NCI-H1436 (cell line): ENCODE measurements around the gene GDF10.
A peak's percentile ranks its signal among the peaks of the same experiment; 100 is the strongest.

Experiments
- DNase-seq: peaks from one replicate; lab custom pipeline; 2025; lab: John Stamatoyannopoulos, UW

Gene GDF10

DNA sequence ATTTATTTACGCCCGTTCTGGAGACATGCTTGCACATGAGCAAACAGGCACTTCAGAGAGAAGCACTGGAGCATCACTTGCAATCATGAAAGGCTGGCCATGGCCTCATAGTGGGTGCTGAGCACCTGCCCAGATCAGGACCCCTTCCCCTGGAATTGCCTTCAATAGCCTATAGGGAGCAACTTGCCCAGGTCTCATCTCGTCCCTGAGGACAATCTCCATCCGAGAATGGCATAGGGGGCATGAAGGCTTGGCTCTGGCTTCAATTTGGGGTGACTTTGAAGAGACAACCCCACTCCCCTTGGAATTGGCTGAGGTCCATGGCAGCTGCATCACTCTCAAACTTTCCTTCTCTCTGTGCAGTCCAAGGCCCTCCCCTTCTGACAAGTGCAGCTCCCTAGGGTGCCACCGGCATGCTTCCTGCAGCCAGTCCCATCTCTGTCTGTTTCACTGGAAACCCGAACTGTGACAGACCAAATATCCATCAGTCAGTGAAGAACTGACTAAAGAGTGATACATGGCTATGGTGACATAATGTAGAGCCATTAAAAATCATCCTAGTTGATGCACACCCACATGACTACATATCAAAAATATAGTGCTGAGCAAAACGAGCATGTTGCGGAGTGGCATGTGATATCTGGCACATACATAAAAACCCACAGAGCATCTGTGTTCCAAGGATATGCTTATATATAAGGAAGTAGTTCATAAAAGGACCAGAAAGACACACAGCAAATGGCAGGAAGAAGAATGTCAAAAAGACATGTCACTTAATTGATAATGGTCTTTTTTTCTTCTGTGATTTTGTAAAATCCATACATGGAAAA, 34.7 kb downstream of the GDF10 start:
- no peak for DNase-seq

DNA sequence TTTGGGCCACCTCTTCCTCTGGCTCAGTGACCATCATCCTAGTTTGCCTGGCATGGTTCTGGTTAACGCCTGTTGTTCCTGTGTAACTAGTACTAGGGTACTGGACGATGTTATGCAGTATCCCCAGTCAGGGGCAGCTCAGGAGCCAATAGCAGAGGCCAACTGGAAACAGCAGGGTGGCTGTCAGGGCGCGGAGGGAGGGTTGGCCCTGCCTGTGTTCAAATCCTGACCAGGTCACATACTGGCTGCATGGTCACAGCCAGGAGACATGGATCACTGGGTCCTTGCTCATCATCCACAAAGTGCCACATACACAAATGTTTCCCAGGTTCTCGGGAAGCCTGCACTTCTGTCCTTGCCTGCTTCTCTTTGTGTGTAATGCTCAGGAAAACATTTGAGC, 35.9 kb downstream of the GDF10 start:
- no peak for DNase-seq

DNA sequence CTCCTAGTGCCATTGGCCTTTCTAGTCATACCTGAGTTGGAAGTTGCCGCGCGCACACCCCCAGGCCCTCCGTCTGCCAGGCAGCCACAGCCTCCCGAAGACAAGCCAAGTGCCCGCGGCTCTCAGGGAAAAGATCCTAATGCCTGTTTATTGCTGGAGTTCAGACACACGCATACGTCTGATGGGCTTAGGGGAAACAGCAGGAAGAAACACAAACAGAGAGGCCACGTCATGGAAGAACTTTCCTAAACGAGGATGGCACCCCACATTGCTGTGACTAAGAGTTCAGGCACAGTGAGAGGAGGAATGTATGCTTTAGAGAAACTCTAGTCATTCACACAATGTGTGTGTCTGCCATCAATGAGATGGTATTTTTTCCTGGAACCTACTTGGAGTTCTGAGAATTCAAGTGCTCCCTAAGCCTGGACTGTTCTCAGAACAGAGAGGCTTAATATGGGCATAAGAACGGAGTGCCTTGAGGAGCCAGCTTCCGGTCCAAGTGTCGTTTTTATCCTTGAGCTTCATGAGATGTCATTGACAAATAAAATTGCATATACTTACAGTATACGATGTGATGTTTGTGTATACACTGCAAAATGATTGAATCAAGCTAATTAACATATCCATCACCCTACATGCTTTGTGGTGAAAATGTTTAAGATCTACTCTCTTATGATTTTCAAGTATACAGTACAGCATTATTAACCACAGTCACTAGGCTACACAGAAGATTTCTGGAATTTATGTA, 36.6 kb downstream of the GDF10 start:
- DNase-seq: no peak

DNA sequence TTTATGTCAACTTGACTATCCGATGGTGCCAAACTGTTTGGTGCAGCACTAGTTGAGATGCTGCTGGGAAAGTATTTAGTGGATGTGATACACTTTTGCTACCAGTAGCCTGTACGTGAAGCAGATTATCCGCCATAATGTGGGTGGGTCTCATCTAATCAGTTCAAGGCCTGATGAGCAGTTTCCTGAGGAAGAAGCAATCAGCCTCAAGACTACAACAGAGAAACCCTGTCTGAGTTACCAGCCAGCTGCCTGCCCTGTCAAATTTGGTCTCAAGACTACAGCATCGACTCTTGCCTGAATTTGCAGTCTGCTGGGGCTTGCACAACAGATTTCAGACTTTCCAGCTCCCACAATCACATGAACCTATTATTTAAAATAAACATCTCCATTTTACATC, 37.3 kb downstream of the GDF10 start:
- no peak for DNase-seq

DNA sequence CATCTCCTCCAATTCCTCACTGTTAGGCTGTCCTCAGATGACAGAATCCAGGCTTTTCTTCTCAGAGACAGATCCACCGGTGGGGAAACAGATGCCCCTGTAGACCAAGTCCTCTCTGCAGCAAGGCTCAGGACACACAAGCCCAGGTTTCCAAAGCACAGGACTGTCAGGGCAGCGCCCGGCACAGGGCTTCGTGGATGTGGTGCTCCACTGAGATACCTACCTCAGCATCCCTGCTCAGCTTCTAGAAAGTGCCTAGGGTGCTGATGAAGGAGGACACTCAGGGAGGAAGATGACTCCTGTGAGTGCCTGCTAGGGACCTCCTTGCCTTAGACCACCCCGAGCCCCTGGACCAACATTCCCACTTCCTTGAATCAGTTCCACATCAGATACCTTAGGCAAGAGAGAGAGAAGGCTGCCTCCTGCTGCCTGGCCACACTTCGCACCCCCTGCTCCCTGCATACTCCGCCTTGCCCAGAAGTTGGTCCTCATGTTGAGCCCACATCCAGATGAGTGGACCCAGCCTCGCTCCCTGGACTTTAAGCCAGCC, 39.3 kb downstream of the GDF10 start:
- DNase-seq: no peak

DNA sequence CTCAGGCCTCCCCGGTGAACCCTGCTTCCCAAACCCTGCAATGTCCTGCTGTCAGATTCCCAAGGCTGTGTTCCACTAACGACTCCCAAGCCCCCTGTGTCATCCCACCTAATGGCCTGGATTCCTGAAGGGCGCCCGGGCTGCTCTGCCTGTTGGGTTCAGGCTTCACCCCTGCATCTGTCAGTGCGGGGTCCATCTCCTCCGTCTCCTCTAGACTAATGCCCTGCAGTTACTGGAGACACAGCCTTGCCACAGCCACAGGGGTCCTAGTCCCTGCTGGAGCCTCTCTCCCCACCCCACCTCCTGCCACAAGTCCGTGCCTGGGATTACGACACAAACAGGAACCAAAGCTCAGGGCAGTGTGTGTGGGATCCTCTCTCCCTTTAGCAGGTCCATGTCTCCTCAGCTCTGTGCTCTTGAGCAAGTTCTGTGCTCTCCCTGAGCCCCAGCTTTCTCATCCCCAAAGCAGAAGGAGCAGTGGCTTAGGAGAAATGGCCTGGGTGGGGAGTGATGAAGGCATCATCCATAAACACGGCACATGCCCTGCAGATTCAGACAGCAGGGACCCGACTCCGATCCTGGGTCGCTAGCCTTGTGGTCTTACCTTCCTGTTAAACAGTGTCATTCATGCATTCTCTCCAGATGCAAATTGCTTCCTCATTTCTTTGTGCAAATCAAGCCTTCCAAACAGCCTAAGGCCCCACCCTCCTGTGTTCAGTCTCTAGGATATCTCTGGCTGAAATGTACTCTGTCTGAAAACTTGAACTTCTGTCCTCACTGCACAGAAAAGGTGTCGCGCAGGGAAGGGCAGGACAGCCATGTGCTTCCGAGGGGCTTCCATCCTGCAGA, 40.0 kb downstream of the GDF10 start:
- no peak for DNase-seq

DNA sequence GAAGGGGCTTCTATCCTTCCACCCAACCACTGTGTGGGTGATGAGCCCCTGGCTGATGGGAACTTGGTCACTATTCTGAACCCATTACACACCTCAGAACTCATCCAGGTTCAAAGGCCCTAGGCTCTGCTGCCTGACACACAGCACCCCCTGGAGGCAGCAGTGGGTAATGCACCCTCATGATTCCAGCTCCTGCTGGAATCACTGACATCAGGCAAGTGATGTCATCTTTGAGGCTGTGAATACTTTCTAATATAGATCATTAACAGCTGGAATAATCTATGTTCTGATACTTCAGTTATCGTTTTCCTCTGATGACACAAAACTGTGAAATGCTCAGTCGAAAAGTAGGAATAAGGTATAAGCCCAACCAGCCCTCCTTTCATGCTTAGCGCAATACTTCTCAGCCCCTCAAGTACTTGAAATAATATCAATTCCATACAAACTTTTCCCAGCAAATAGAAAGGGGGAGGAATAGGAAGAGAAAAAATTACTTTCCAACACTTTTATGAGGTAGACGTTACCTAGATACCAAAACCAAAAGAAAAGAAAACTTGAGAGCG, 40.7 kb downstream of the GDF10 start:
- DNase-seq: peak; percentile 22

DNA sequence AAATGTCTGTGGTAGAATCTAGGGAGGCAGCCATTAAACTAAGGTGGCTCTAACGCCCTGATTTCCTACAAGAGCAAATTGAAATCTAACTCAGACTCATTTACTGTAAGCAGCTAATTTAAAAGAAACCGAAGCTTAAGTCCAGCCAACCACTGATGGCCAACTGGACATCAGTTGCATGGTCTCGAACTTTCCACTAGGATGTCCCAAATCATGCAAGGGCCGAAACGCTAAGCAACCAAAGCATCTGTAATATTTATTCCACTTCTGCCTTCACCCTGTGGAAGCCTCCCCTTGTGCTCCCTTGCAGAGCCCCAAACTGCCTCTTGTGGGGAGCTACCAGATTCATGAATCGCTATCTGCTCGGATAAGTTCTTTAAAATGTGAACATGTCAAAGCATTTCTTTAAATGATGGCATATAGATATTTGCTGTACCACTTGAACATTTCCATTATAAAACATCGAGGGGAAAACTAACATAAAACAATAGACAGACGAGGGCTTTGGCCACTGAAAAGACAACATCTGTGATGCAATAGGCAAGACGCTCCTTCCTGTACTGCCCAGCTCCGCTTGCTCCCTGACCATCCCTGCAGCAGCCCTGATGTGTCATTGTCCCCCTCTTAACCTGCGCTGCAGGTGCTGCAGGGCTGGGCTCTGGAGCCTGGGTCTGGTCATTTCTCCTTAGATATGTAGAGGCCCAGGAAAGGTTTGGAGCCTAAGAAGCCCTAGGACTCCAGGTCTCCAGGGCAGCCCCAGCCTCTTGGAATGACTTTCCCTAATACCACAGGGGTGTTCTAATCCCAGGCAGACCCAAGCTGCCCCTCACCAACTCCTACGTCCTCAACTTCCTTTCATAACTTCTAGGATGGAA, 45.2 kb downstream of the GDF10 start:
- DNase-seq: no peak

DNA sequence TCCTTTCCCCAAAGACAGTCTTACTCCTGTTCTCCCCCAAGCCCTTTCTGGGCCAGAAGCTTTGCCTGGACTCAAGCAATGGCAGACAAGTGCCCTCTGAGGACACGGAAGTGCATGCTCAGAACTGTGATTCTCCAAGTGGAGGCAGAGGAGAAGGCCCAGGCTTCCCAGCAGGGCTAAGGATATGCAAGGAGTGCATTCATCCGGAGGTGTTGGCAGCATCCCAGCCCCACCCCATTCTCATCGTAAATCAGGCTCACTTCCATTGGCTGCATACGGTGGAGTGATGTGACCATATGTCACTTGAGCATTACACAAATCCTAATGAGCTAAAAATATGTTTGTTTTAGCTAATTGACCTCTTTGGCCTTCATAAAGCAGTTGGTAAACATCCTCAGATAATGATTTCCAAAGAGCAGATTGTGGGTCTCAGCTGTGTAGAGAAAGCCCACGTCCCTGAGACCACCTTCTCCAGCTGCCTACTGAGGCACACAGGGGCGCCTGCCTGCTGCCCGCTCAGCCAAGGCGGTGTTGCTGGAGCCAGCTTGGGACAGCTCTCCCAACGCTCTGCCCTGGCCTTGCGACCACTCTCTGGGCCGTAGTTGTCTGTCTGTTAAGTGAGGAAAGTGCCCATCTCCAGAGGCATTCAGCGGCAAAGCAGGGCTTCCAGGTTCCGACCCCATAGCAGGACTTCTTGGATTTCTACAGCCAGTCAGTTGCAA, 46.7 kb downstream of the GDF10 start:
- peak; percentile 65 for DNase-seq

DNA sequence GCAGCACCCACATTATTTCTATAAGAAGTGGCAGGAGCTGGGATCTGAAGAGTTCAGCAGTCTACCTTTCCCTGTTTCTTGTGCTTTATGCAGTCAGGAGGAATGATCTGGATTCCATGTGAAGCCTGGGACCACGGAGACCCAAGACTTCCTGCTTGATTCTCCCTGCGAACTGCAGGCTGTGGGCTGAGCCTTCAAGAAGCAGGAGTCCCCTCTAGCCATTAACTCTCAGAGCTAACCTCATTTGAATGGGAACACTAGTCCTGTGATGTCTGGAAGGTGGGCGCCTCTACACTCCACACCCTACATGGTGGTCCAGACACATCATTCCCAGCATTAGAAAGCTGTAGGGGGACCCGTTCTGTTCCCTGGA, 47.3 kb downstream of the GDF10 start:
- no peak for DNase-seq

DNA sequence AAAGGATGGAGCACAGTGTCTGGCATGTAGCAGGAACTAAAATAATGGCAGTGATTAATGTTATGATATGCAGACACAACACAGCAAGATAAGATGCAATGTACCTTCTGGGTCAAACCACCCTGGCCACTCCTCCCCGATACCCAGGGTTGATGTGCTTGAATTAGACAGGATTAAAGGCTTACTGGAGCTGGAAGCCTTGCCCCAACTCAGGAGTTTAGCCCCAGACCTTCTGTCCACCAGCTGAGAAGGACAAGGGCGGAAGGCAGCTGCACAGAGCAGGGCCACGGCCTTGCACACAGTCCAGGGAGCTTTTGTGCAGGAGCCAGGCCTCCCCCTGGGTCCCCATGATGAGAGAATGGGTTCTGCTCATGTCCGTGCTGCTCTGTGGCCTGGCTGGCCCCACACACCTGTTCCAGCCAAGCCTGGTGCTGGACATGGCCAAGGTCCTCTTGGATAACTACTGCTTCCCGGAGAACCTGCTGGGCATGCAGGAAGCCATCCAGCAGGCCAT, 48.2 kb downstream of the GDF10 start, which contains the start of gene RBP3:
RBP3 (plus strand) TSS at position 226 of the 514 bp plus-strand sequence; CDS start at position 348, 122 bp downstream.
- DNase-seq: no peak

DNA sequence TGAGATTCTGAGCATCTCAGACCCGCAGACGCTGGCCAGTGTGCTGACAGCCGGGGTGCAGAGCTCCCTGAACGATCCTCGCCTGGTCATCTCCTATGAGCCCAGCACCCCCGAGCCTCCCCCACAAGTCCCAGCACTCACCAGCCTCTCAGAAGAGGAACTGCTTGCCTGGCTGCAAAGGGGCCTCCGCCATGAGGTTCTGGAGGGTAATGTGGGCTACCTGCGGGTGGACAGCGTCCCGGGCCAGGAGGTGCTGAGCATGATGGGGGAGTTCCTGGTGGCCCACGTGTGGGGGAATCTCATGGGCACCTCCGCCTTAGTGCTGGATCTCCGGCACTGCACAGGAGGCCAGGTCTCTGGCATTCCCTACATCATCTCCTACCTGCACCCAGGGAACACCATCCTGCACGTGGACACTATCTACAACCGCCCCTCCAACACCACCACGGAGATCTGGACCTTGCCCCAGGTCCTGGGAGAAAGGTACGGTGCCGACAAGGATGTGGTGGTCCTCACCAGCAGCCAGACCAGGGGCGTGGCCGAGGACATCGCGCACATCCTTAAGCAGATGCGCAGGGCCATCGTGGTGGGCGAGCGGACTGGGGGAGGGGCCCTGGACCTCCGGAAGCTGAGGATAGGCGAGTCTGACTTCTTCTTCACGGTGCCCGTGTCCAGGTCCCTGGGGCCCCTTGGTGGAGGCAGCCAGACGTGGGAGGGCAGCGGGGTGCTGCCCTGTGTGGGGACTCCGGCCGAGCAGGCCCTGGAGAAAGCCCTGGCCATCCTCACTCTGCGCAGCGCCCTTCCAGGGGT, 48.9 kb downstream of the GDF10 start:
- no peak for DNase-seq

DNA sequence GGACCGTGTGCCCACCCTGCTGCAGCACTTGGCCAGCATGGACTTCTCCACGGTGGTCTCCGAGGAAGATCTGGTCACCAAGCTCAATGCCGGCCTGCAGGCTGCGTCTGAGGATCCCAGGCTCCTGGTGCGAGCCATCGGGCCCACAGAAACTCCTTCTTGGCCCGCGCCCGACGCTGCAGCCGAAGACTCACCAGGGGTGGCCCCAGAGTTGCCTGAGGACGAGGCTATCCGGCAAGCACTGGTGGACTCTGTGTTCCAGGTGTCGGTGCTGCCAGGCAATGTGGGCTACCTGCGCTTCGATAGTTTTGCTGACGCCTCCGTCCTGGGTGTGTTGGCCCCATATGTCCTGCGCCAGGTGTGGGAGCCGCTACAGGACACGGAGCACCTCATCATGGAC, 49.5 kb downstream of the GDF10 start:
- DNase-seq: no peak

DNA sequence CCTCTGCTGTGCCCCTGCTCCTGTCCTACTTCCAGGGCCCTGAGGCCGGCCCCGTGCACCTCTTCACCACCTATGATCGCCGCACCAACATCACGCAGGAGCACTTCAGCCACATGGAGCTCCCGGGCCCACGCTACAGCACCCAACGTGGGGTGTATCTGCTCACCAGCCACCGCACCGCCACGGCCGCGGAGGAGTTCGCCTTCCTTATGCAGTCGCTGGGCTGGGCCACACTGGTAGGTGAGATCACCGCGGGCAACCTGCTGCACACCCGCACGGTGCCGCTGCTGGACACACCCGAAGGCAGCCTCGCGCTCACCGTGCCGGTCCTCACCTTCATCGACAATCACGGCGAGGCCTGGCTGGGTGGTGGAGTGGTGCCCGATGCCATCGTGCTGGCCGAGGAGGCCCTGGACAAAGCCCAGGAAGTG, 50.0 kb downstream of the GDF10 start:
- DNase-seq: no peak

DNA sequence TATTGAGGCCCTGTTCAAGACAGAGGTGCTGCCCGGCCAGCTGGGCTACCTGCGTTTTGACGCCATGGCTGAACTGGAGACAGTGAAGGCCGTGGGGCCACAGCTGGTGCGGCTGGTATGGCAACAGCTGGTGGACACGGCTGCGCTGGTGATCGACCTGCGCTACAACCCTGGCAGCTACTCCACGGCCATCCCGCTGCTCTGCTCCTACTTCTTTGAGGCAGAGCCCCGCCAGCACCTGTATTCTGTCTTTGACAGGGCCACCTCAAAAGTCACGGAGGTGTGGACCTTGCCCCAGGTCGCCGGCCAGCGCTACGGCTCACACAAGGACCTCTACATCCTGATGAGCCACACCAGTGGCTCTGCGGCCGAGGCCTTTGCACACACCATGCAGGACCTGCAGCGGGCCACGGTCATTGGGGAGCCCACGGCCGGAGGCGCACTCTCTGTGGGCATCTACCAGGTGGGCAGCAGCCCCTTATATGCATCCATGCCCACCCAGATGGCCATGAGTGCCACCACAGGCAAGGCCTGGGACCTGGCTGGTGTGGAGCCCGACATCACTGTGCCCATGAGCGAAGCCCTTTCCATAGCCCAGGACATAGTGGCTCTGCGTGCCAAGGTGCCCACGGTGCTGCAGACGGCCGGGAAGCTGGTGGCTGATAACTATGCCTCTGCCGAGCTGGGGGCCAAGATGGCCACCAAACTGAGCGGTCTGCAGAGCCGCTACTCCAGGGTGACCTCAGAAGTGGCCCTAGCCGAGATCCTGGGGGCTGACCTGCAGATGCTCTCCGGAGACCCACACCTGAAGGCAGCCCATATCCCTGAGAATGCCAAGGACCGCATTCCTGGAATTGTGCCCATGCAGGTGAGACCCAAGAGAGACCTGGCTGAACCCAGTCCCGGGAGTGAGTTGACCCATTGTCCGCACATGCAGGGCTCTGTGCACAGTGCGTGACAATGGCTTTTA, 51.0 kb downstream of the GDF10 start:
- no peak for DNase-seq

DNA sequence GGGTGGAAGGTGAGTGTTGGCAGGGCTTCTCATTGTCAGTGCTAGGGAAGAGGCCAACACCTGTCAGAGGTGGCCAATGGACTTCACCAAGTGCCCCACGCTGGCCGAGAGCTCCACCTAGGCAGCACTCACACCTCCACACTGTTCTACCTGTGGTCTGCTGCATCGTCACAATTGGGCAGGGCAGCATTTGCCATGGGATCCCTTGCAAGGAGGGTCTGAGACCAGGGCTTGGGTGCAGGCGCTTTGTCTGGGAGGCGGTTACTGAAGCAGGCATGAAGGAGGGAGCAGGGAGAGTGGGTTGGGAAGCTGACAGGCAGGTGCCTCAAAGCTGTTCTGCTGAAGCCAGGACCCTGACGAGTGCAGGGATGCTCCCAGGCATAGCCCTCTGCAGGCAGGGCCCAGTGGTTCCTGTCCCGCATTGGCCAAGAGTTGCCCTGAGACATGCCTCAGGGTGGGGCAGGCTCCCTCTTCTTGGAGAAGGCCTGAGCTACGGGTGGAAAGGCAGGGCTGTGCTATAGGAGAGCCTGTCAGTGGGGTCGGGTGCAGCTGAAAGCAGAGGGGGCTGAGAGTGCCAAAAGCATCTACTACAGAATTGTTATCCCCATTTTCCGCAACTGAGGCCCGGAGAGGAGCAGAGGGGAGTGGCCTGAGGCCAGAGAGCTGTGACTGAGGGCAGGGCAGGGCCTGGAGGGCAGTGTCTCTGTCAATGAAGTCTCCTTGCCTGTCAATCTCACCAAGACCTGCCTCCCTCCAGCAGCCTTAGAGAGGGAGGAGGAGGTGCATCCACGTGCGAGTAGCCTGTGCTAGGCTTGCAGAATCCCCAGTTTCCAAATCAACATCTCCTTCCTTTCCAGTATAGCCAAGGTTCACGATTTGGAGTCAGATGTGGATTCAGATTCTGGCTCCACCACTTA, 52.2 kb downstream of the GDF10 start:
- DNase-seq: no peak

DNA sequence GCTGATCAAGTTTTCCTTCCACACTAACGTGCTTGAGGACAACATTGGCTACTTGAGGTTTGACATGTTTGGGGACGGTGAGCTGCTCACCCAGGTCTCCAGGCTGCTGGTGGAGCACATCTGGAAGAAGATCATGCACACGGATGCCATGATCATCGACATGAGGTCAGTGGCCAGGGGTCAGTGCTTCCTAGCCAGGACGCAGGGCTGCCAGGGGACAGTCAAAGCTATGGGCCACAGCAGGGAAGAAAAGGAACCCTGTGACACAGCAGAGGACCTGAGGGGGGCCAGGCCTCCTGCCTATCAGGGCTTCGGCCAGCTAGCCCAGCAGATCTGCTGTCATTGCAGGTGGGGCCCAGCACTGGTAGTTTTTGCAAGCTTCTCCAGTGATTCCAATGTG, 53.4 kb downstream of the GDF10 start:
- no peak for DNase-seq
